Activated CD8-positive, alpha-beta memory T cell treated with anti-CD3 and anti-CD28 coated beads for 24 hours (primary cell): ENCODE data around the gene SAMD11.

Source experiments
- DNase-seq: peaks from one replicate; pipeline ENCODE4 v3.0.0-alpha.2; 2020

The SAMD11 gene

GRCh38 chr1:905811-906599 is 17.7 kb upstream of the SAMD11 start:
- DNase-seq = peak; percentile 55

GRCh38 chr1:906600-907420 is 16.9 kb upstream of the SAMD11 start:
- DNase-seq = peak; percentile 56

GRCh38 chr1:907611-908451 is 15.9 kb upstream of the SAMD11 start:
- DNase-seq = peak; percentile 53

- DNase-seq = no peak
Measured at GRCh38 chr1:908661-909060, 15.1 kb upstream of the SAMD11 start.

GRCh38 chr1:909861-910310 is 13.8 kb upstream of the SAMD11 start:
- DNase-seq = no peak

GRCh38 chr1:910311-910880 is 13.3 kb upstream of the SAMD11 start:
- DNase-seq = peak; percentile 52

GRCh38 chr1:910881-911721 is 12.6 kb upstream of the SAMD11 start:
- no peak for DNase-seq

GRCh38 chr1:911875-912739 is 11.6 kb upstream of the SAMD11 start:
- no peak for DNase-seq

- no peak for DNase-seq
Measured at GRCh38 chr1:912740-913301, 10.9 kb upstream of the SAMD11 start.

- DNase-seq = no peak
Measured at GRCh38 chr1:913491-914130, 10.1 kb upstream of the SAMD11 start.

GRCh38 chr1:914131-914890 is 9.4 kb upstream of the SAMD11 start:
- no peak for DNase-seq

- no peak for DNase-seq
Measured at GRCh38 chr1:914891-915280, 8.8 kb upstream of the SAMD11 start.

GRCh38 chr1:915295-916172 is 8.2 kb upstream of the SAMD11 start:
- DNase-seq = no peak

GRCh38 chr1:916173-917075 is 7.3 kb upstream of the SAMD11 start:
- DNase-seq = no peak

GRCh38 chr1:917076-917459 is 6.7 kb upstream of the SAMD11 start:
- DNase-seq = no peak

GRCh38 chr1:917466-918091 is 6.1 kb upstream of the SAMD11 start:
- no peak for DNase-seq

GRCh38 chr1:918353-918752 is 5.4 kb upstream of the SAMD11 start:
- no peak for DNase-seq
